ENCODE data around the gene TERB1.

TERB1 gene

GRCh38 chr16:66844342-66845079, 43.1 kb upstream of the TERB1 start, which contains the start of gene CA7 (continued):
- TF ChIP-seq GLIS2 (tag by site-specific recombination; IDR thresholded peaks at IDR 0.05) (peak; percentile 41; the same call in 1 of the 2 replicates), ZFHX2 (tag by site-specific recombination; conservative IDR thresholded peaks at IDR 0.05) (peak; percentile 30), ZNF132 (tag by site-specific recombination; IDR thresholded peaks at IDR 0.05; ENCODE audit: borderline replicate concordance) (no peak), ZBTB48 (tag by site-specific recombination; IDR thresholded peaks at IDR 0.05) (no peak), KLF16 (tag by site-specific recombination; IDR thresholded peaks at IDR 0.05) (no peak), SP3 (tag by site-specific recombination; IDR thresholded peaks at IDR 0.05) (0 out of 2 replicates have a peak, but pooled peaks have one; percentile 17), SCRT1 (tag by site-specific recombination; IDR thresholded peaks at IDR 0.05; ENCODE audit: borderline replicate concordance) (no peak)

GRCh38 chr16:66844009-66844341, 42.6 kb upstream of the TERB1 start:
- TF ChIP-seq ZNF335 (tag by site-specific recombination; conservative IDR thresholded peaks at IDR 0.05) (0 out of 2 replicates have a peak, but pooled peaks have one; percentile 2), ZNF140 (tag by site-specific recombination; IDR thresholded peaks at IDR 0.05) (no peak)
- POLR2A ChIA-PET: no interaction called here
- H3K27ac ChIP-seq (ENCODE audit: extremely low read depth, low read depth, low read length): no peak overlapping the region
- no peaks in the 10 kb centered on the region for H3K4me1 ChIP-seq (ENCODE audit: control insufficient read depth, insufficient read depth, low read length)
- CTCF ChIA-PET: interaction anchor here (0.9 to 6.3 kb wide), 5 partner anchors 11 to 24 kb away, joined by 3 to 42 read pairs (median 4); partner anchors contain the start of gene NAE1
- H3K4me3 ChIP-seq (ENCODE audit: low read depth, low read length): no peak overlapping the region
- H3K9me3 ChIP-seq (ENCODE audit: control insufficient read depth, insufficient read depth, low read depth, low read length): no peaks in the 10 kb centered on the region
- H3K36me3 ChIP-seq (ENCODE audit: control insufficient read depth in 2 of 2, insufficient read depth in 1 of 2, low read length in 2 of 2): no peaks in the 10 kb centered on the region

GRCh38 chr16:66843191-66843590, 41.8 kb upstream of the TERB1 start:
- H3K27ac ChIP-seq (ENCODE audit: extremely low read depth, low read depth, low read length): no peak overlapping the region
- no peaks in the 10 kb centered on the region for H3K36me3 ChIP-seq (ENCODE audit: control insufficient read depth in 2 of 2, insufficient read depth in 1 of 2, low read length in 2 of 2)
- no peak overlapping the region for H3K4me3 ChIP-seq (ENCODE audit: low read depth, low read length)
- ChIA-PET POLR2A (interaction anchor here (2.0 kb wide), 1 partner anchor 12 kb away, joined by 7 read pairs; the partner anchor contains the start of gene NAE1), CTCF (interaction anchor here (0.8 to 2.8 kb wide), 7 partner anchors 11 to 30 kb away, joined by 3 to 10 read pairs (median 4); partner anchors contain the start of gene NAE1)
- TF ChIP-seq ZFHX2 (tag by site-specific recombination; conservative IDR thresholded peaks at IDR 0.05): 0 out of 2 replicates have a peak, but pooled peaks have one; percentile 3
- TF ChIP-seq ZBTB48 (tag by site-specific recombination; IDR thresholded peaks at IDR 0.05): no peak
- H3K9me3 ChIP-seq (ENCODE audit: control insufficient read depth, insufficient read depth, low read depth, low read length): no peaks in the 10 kb centered on the region
- H3K4me1 ChIP-seq (ENCODE audit: control insufficient read depth, insufficient read depth, low read length): no peaks in the 10 kb centered on the region

- Histone ChIP-seq H3K27ac (ENCODE audit: extremely low read depth, low read depth, low read length) (no peak overlapping the region), H3K36me3 (ENCODE audit: control insufficient read depth in 2 of 2, insufficient read depth in 1 of 2, low read length in 2 of 2) (no peaks in the 10 kb centered on the region), H3K4me3 (ENCODE audit: low read depth, low read length) (no peak overlapping the region), H3K4me1 (ENCODE audit: control insufficient read depth, insufficient read depth, low read length) (no peaks in the 10 kb centered on the region), H3K9me3 (ENCODE audit: control insufficient read depth, insufficient read depth, low read depth, low read length) (no peaks in the 10 kb centered on the region)
- CTCF ChIA-PET: interaction anchor here (0.7 to 2.8 kb wide), 7 partner anchors 10 to 32 kb away, joined by 3 to 10 read pairs (median 4); partner anchors contain the start of gene NAE1
- POLR2A ChIA-PET: interaction anchor here (2.0 kb wide), 1 partner anchor 12 kb away, joined by 7 read pairs; the partner anchor contains the start of gene NAE1
- no peak for TF ChIP-seq ZBTB8A (tag by site-specific recombination; IDR thresholded peaks at IDR 0.05)
- no peak for TF ChIP-seq ZNF10 (tag by site-specific recombination; IDR thresholded peaks at IDR 0.05)
- TF ChIP-seq ZNF791 (tag by site-specific recombination; IDR thresholded peaks at IDR 0.05): no peak
- peak; percentile 56 for TF ChIP-seq EGR2 (tag by site-specific recombination; IDR thresholded peaks at IDR 0.05; ENCODE audit: low read depth)
- TF ChIP-seq ZNF626 (tag by site-specific recombination; IDR thresholded peaks at IDR 0.05): no peak
- no peak for TF ChIP-seq ZNF311 (tag by site-specific recombination; IDR thresholded peaks at IDR 0.05; ENCODE audit: borderline replicate concordance)
- TF ChIP-seq PRDM10 (tag by site-specific recombination; IDR thresholded peaks at IDR 0.05): peak; percentile 56
- no peak for TF ChIP-seq MZF1 (tag by site-specific recombination; IDR thresholded peaks at IDR 0.05; ENCODE audit: borderline replicate concordance)
- peak; percentile 89 for TF ChIP-seq ZIC2 (tag by site-specific recombination; IDR thresholded peaks at IDR 0.05)
- TF ChIP-seq ZNF473 (tag by site-specific recombination; IDR thresholded peaks at IDR 0.05): no peak
- no peak for TF ChIP-seq TRIM28 (IDR thresholded peaks at IDR 0.05; ENCODE audit: borderline replicate concordance, low read length)
- 0 out of 2 replicates have a peak, but pooled peaks have one; percentile 19 for TF ChIP-seq ZNF335 (tag by site-specific recombination; conservative IDR thresholded peaks at IDR 0.05)
- TF ChIP-seq ZNF768 (tag by site-specific recombination; IDR thresholded peaks at IDR 0.05): no peak
- TF ChIP-seq ZNF280D (tag by site-specific recombination; IDR thresholded peaks at IDR 0.05): no peak
- TF ChIP-seq ZNF341 (tag by site-specific recombination; IDR thresholded peaks at IDR 0.05; ENCODE audit: low read depth): no peak
Measured at GRCh38 chr16:66842765-66843164, 41.4 kb upstream of the TERB1 start.

Measured in HEK293 (cell line).